Measurements from ENCODE around the gene IFIT5. TPM values are rescaled to one million over a fixed set of nuclear protein-coding genes. Genes with fewer than 3 reads are reported as not detected.
"Not testable (repeated sequence)": the region's sequence is repeated elsewhere in the genome, so short reads cannot be mapped to it uniquely, and the experiment has no call there.

Gene IFIT5
- total and polyA plus RNA-seq, 9 donors = 7.7 to 13.7 (median 11.1) TPM

- not testable (repeated sequence) for H3K9me3 ChIP-seq (replicated peaks; ENCODE audit: control insufficient read depth, low read depth, low read length); H3K4me3 ChIP-seq (ENCODE audit: low read length); DNase-seq; H3K27me3 ChIP-seq (ENCODE audit: control insufficient read depth, insufficient read depth, low read length); H3K27ac ChIP-seq (ENCODE audit: low read length); H3K4me1 ChIP-seq (ENCODE audit: control insufficient read depth, insufficient read depth, low read length)
- peaks cover 23% of the 10 kb centered on the region for H3K36me3 ChIP-seq (ENCODE audit: control insufficient read depth, insufficient read depth, low read length)
- 100% methylated on average over 2 of the region's 3 CpGs for WGBS (ENCODE audit: insufficient coverage)
Observed at GRCh38 chr10:89407792-89408191, 6.6 kb upstream of the IFIT5 start.

GRCh38 chr10:89409282-89409681 lies 5.1 kb upstream of the IFIT5 start:
- DNase-seq; H3K27me3 ChIP-seq (ENCODE audit: control insufficient read depth, insufficient read depth, low read length); H3K9me3 ChIP-seq (replicated peaks; ENCODE audit: control insufficient read depth, low read depth, low read length); H3K4me1 ChIP-seq (ENCODE audit: control insufficient read depth, insufficient read depth, low read length); H3K4me3 ChIP-seq (ENCODE audit: low read length); H3K27ac ChIP-seq (ENCODE audit: low read length): not testable (repeated sequence)
- H3K36me3 ChIP-seq (ENCODE audit: control insufficient read depth, insufficient read depth, low read length) = peaks cover 13% of the 10 kb centered on the region
- WGBS (ENCODE audit: insufficient coverage) = 96% methylated on average over 4 of the region's 5 CpGs

- not testable (repeated sequence) for H3K27ac ChIP-seq (ENCODE audit: low read length); H3K4me3 ChIP-seq (ENCODE audit: low read length); H3K9me3 ChIP-seq (replicated peaks; ENCODE audit: control insufficient read depth, low read depth, low read length); H3K27me3 ChIP-seq (ENCODE audit: control insufficient read depth, insufficient read depth, low read length); DNase-seq; H3K36me3 ChIP-seq (ENCODE audit: control insufficient read depth, insufficient read depth, low read length); H3K4me1 ChIP-seq (ENCODE audit: control insufficient read depth, insufficient read depth, low read length)
- WGBS (ENCODE audit: insufficient coverage) = no CpG with 5 or more reads among the region's 5 CpGs
Observed at GRCh38 chr10:89410551-89410950, 3.8 kb upstream of the IFIT5 start.

- peaks cover 11% of the 10 kb centered on the region for H3K4me1 ChIP-seq (ENCODE audit: control insufficient read depth, insufficient read depth, low read length)
- WGBS (ENCODE audit: insufficient coverage) = 83% methylated on average over 1 of the region's 2 CpGs
- H3K27me3 ChIP-seq (ENCODE audit: control insufficient read depth, insufficient read depth, low read length); H3K9me3 ChIP-seq (replicated peaks; ENCODE audit: control insufficient read depth, low read depth, low read length); H3K36me3 ChIP-seq (ENCODE audit: control insufficient read depth, insufficient read depth, low read length); DNase-seq; H3K4me3 ChIP-seq (ENCODE audit: low read length); H3K27ac ChIP-seq (ENCODE audit: low read length): not testable (repeated sequence)
Observed at GRCh38 chr10:89411135-89411534, 3.2 kb upstream of the IFIT5 start.

- 89% methylated on average over 9 of the region's 10 CpGs for WGBS (ENCODE audit: insufficient coverage)
- not testable (repeated sequence) for H3K9me3 ChIP-seq (replicated peaks; ENCODE audit: control insufficient read depth, low read depth, low read length); H3K27ac ChIP-seq (ENCODE audit: low read length); H3K4me3 ChIP-seq (ENCODE audit: low read length); DNase-seq; H3K36me3 ChIP-seq (ENCODE audit: control insufficient read depth, insufficient read depth, low read length); H3K27me3 ChIP-seq (ENCODE audit: control insufficient read depth, insufficient read depth, low read length)
- H3K4me1 ChIP-seq (ENCODE audit: control insufficient read depth, insufficient read depth, low read length) = peaks cover 16% of the 10 kb centered on the region
Observed at GRCh38 chr10:89412276-89412675, 2.1 kb upstream of the IFIT5 start.

GRCh38 chr10:89413398-89413912 lies 913 bp upstream of the IFIT5 start:
- peaks cover 19% of the 10 kb centered on the region for H3K4me1 ChIP-seq (ENCODE audit: control insufficient read depth, insufficient read depth, low read length)
- no peaks in the 10 kb centered on the region for H3K27me3 ChIP-seq (ENCODE audit: control insufficient read depth, insufficient read depth, low read length)
- DNase-seq = no peak
- H3K9me3 ChIP-seq (replicated peaks; ENCODE audit: control insufficient read depth, low read depth, low read length) = no peaks in the 10 kb centered on the region
- WGBS (ENCODE audit: insufficient coverage) = no CpG with 5 or more reads among the region's 7 CpGs
- H3K4me3 ChIP-seq (ENCODE audit: low read length) = peak overlapping the region; percentile 95
- peaks cover 17% of the 10 kb centered on the region for H3K36me3 ChIP-seq (ENCODE audit: control insufficient read depth, insufficient read depth, low read length)
- peak overlapping the region; percentile 99 for H3K27ac ChIP-seq (ENCODE audit: low read length)

- no peaks in the 10 kb centered on the region for H3K9me3 ChIP-seq (replicated peaks; ENCODE audit: control insufficient read depth, low read depth, low read length)
- no peaks in the 10 kb centered on the region for H3K27me3 ChIP-seq (ENCODE audit: control insufficient read depth, insufficient read depth, low read length)
- peak overlapping the region; percentile 99 for H3K27ac ChIP-seq (ENCODE audit: low read length)
- H3K4me3 ChIP-seq (ENCODE audit: low read length) = peak overlapping the region; percentile 95
- under 1% methylated on average over 56 of the region's 66 CpGs for WGBS (ENCODE audit: insufficient coverage)
- H3K4me1 ChIP-seq (ENCODE audit: control insufficient read depth, insufficient read depth, low read length) = peaks cover 19% of the 10 kb centered on the region
- H3K36me3 ChIP-seq (ENCODE audit: control insufficient read depth, insufficient read depth, low read length) = peaks cover 17% of the 10 kb centered on the region
- DNase-seq = peak; percentile 73
Observed at GRCh38 chr10:89414879-89415821, 782 bp downstream of the IFIT5 start.

GRCh38 chr10:89416465-89416864 lies 2.1 kb downstream of the IFIT5 start:
- Histone ChIP-seq H3K27me3 (ENCODE audit: control insufficient read depth, insufficient read depth, low read length) (no peaks in the 10 kb centered on the region), H3K4me1 (ENCODE audit: control insufficient read depth, insufficient read depth, low read length) (peaks cover 19% of the 10 kb centered on the region), H3K4me3 (ENCODE audit: low read length) (no peak overlapping the region)

GRCh38 chr10:89419548-89419947 lies 5.2 kb downstream of the IFIT5 start:
- peaks cover 22% of the 10 kb centered on the region for H3K36me3 ChIP-seq (ENCODE audit: control insufficient read depth, insufficient read depth, low read length)
- H3K27me3 ChIP-seq (ENCODE audit: control insufficient read depth, insufficient read depth, low read length) = no peaks in the 10 kb centered on the region
- H3K4me3 ChIP-seq (ENCODE audit: low read length) = no peak overlapping the region
- no peaks in the 10 kb centered on the region for H3K9me3 ChIP-seq (replicated peaks; ENCODE audit: control insufficient read depth, low read depth, low read length)
- no CpG with 5 or more reads among the region's 3 CpGs for WGBS (ENCODE audit: insufficient coverage)
- DNase-seq = peak; percentile 26
- H3K27ac ChIP-seq (ENCODE audit: low read length) = no peak overlapping the region
- H3K4me1 ChIP-seq (ENCODE audit: control insufficient read depth, insufficient read depth, low read length) = peaks cover 12% of the 10 kb centered on the region

More at GRCh38 chr10:89416465-89416864, 2.1 kb downstream of the IFIT5 start:
- Histone ChIP-seq H3K9me3 (replicated peaks; ENCODE audit: control insufficient read depth, low read depth, low read length) (no peaks in the 10 kb centered on the region), H3K36me3 (ENCODE audit: control insufficient read depth, insufficient read depth, low read length) (peaks cover 25% of the 10 kb centered on the region), H3K27ac (ENCODE audit: low read length) (no peak overlapping the region)
- DNase-seq = no peak
- no CpG with 5 or more reads among the region's 1 CpG for WGBS (ENCODE audit: insufficient coverage)

- Histone ChIP-seq H3K4me1 (ENCODE audit: control insufficient read depth, insufficient read depth, low read length) (peaks cover 8% of the 10 kb centered on the region), H3K27ac (ENCODE audit: low read length) (no peak overlapping the region), H3K36me3 (ENCODE audit: control insufficient read depth, insufficient read depth, low read length) (peaks cover 22% of the 10 kb centered on the region), H3K27me3 (ENCODE audit: control insufficient read depth, insufficient read depth, low read length) (no peaks in the 10 kb centered on the region), H3K9me3 (replicated peaks; ENCODE audit: control insufficient read depth, low read depth, low read length) (no peaks in the 10 kb centered on the region), H3K4me3 (ENCODE audit: low read length) (no peak overlapping the region)
- no peak for DNase-seq
- WGBS (ENCODE audit: insufficient coverage) = 73% methylated on average over 2 of the region's 2 CpGs
Observed at GRCh38 chr10:89421018-89421476, 6.7 kb downstream of the IFIT5 start.
